Endothelial cell of umbilical vein (primary cell): ENCODE measurements around the gene BTNL9. TPM values are rescaled to one million over a fixed set of nuclear protein-coding genes. Genes with fewer than 3 reads are reported as not detected.

Experiments
- BruUV-seq: library from RNA; stranded (reverse); fragments of 400-500 nt; replicated peaks from 2 replicates; lab custom pipeline; 2021; lab: Mats Ljungman, UMichigan
- CTCF ChIA-PET: fragments of 300-600, 350-600 bp; sonication (Branson Sonifier 250); formaldehyde crosslinking; loops from one replicate; lab custom pipeline; 2021; ENCODE audit warnings: antibody characterized with exemption, inconsistent platforms; lab: Charles Lee
- POLR2A ChIA-PET: fragments of 300-600, 350-600 bp; sonication (Branson Sonifier 250); formaldehyde crosslinking; loops from one replicate; lab custom pipeline; 2021; ENCODE audit warnings: antibody characterized with exemption, inconsistent platforms; lab: Charles Lee
- DNase-seq: peaks from one replicate; pipeline ENCODE4 v3.0.0-alpha.2; 2011; ENCODE audit warnings: low read depth, low spot score
- FAIRE-seq: peaks from 2 replicates; lab custom pipeline; 2011; peaks lifted over from hg19 to GRCh38; lab: Jason Lieb, UNC
- H2AFZ ChIP-seq: 2 replicates; pipeline ENCODE4 v1.6.0; 2012; ENCODE audit warnings: low read depth, low read length, control low read depth, inconsistent platforms
- H3K27ac ChIP-seq: 2 replicates; pipeline ENCODE4 v1.5.1; 2011; ENCODE audit warnings: low read depth, mild to moderate bottlenecking, control low read depth, low read length, moderate library complexity; ENCODE audit not compliant: insufficient read depth
- H3K27me3 ChIP-seq, 2 experiments: 2 replicates each; pipeline versions ENCODE4 v1.6.0 to v1.6.1; 2011; ENCODE audit warnings: low read length in 2 of 2, mixed read lengths in 1 of 2; ENCODE audit not compliant: control insufficient read depth in 2 of 2, insufficient read depth in 2 of 2
- H3K36me3 ChIP-seq, 2 experiments: 2 replicates in 1 of 2; 3 replicates in 1 of 2; pipeline ENCODE4 v1.5.1; 2011; ENCODE audit warnings: low read length in 2 of 2, mild to moderate bottlenecking in 1 of 2, moderate library complexity in 1 of 2; ENCODE audit not compliant: control insufficient read depth in 2 of 2, insufficient read depth in 2 of 2; ENCODE audit errors: extremely low read depth in 1 of 2
- H3K4me1 ChIP-seq: 3 replicates; pipeline ENCODE4 v1.5.1; 2011; ENCODE audit warnings: mild to moderate bottlenecking, low read length; ENCODE audit not compliant: control insufficient read depth, insufficient read depth; ENCODE audit errors: extremely low read depth
- H3K4me2 ChIP-seq: 2 replicates; pipeline ENCODE4 v1.6.1; 2011; ENCODE audit warnings: low read length, control low read depth, mixed read lengths; ENCODE audit not compliant: insufficient read depth
- H3K4me3 ChIP-seq, 3 experiments: fragments of 200-600 bp in 1 of 3; sonication (generic), shearing (Covaris generic) in 1 of 3; replicated peaks in 1 of 3; 2 replicates each; pipeline ENCODE4 v1.5.1; 2011 to 2016; ENCODE audit warnings: control low read depth in 3 of 3, low read length in 3 of 3, mild to moderate bottlenecking in 2 of 3, inconsistent platforms in 1 of 3, low read depth in 1 of 3, moderate library complexity in 1 of 3; ENCODE audit not compliant: insufficient read depth in 1 of 3
- H3K79me2 ChIP-seq: 2 replicates; pipeline ENCODE4 v1.6.0; 2012; ENCODE audit warnings: low read length, inconsistent platforms; ENCODE audit not compliant: control insufficient read depth, insufficient read depth
- H3K9ac ChIP-seq: replicated peaks from 2 replicates; pipeline ENCODE3; 2011; ENCODE audit warnings: low read length, control low read depth; ENCODE audit not compliant: insufficient read depth; ENCODE audit errors: extremely low read depth
- H3K9me1 ChIP-seq: replicated peaks from 3 replicates; pipeline ENCODE4 v1.6.0; 2011; ENCODE audit warnings: mild to moderate bottlenecking, low read length; ENCODE audit not compliant: control insufficient read depth, insufficient read depth; ENCODE audit errors: extremely low read depth
- H3K9me3 ChIP-seq: replicated peaks from 2 replicates; pipeline ENCODE4 v1.5.1; 2012; ENCODE audit warnings: low read length, inconsistent platforms; ENCODE audit not compliant: control insufficient read depth, insufficient read depth
- H4K20me1 ChIP-seq: replicated peaks from 2 replicates; pipeline ENCODE3; 2011; ENCODE audit warnings: mild to moderate bottlenecking, low read length; ENCODE audit not compliant: control insufficient read depth, insufficient read depth; ENCODE audit errors: extremely low read depth
- EZH2 ChIP-seq: IDR thresholded peaks from 2 replicates; pipeline ENCODE4 v1.6.1; 2012; ENCODE audit warnings: borderline replicate concordance, low read depth, mild to moderate bottlenecking, moderate library complexity, low read length, inconsistent platforms; ENCODE audit not compliant: severe bottlenecking
- FOS ChIP-seq: IDR thresholded peaks from 2 replicates; pipeline ENCODE4 v1.6.1; 2011; ENCODE audit warnings: mild to moderate bottlenecking, low read length, moderate library complexity, borderline replicate concordance; ENCODE audit not compliant: insufficient read depth
- GATA2 ChIP-seq: IDR thresholded peaks from 2 replicates; pipeline ENCODE4 v1.7.0; 2011; ENCODE audit warnings: low read depth, mild to moderate bottlenecking, moderate library complexity, mixed read lengths, low read length; ENCODE audit not compliant: insufficient read length, insufficient read depth
- JUN ChIP-seq: IDR thresholded peaks from 2 replicates; pipeline ENCODE4 v1.6.1; 2011; ENCODE audit warnings: borderline replicate concordance, low read depth; ENCODE audit not compliant: insufficient read length, insufficient read depth
- MYC ChIP-seq: IDR thresholded peaks from one replicate; pipeline ENCODE4 v1.6.1; 2011; ENCODE audit warnings: mild to moderate bottlenecking, low read depth, low read length
- POLR2AphosphoS5 ChIP-seq: IDR thresholded peaks from 2 replicates; pipeline ENCODE4 v1.6.1; 2012; ENCODE audit warnings: low read depth, mild to moderate bottlenecking, control low read depth, low read length, moderate library complexity; ENCODE audit not compliant: insufficient read depth
- dilution Hi-C: fragments of 300-500 bp; cut with MboI; formaldehyde crosslinking; loops from one replicate; pipeline ENCODE4 v1.15.0; 2019; ENCODE audit warnings: low sequenced_read_pairs; ENCODE audit not compliant: extremely low pct_ligation_motif_present
- intact Hi-C: fragments of 100-400 bp; cut with micrococcal nuclease; formaldehyde crosslinking; loops from one replicate; pipeline ENCODE4 v1.10.0; 2022
- polyA plus RNA-seq, 4 experiments: library from polyadenylated mRNA; depleted of rRNA in 3 of 4; stranded (reverse) in 3 of 4; unstranded in 1 of 4; fragments of >200 nt; gene quantifications; 2 replicates each; pipeline versions ENCODE4 v1.2.1 to v1.2.3, GENCODE V29; 2011 to 2012; ENCODE audit warnings: missing spikeins in 1 of 4
- total RNA-seq: library from RNA; stranded (reverse); gene quantifications from 2 replicates; pipeline ENCODE4 v1.2.3, GENCODE V29; 2021
- TF ChIP-seq, protein P1 (sequence below): IDR thresholded peaks from 2 replicates; pipeline ENCODE4 v1.6.1; 2011; ENCODE audit not compliant: insufficient read depth, insufficient read length

BTNL9 gene
- total and polyA plus RNA-seq, 2 donors (not counting 3 experiments of a cell fraction or from before 2014, with no cell fraction given) = 0.13 to 0.33 TPM

DNA sequence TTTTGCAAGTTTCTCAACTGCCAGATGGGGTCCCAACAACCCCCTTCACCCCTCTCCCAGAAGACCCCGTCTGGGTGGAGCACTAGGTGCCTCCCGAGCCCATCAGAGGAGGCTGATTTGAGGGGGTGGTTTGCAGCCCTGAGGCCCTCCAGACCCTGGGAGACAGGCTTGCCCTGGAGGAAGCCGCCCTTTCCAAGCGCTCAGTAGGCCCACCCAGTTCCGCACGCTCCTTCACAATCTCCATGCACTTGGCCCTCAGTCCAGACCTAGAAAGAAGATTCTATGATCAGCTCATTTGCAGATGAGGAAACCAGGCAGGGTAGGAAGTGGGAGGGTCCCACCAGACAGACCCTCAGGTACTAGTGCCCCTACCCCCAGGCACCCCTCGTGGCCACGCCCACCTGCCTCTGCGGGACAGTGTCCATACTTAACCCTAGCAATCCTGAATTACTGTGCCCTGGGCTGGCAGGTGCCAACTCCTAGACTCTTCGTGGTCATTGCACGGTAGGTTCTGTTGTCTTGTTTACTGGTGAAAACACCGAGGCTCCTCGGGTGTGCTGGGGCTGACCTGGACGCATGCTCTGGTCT lies 68.6 kb downstream of the BTNL9 start:
- TF ChIP-seq MYC (no peak), JUN (no peak), GATA2 (no peak), POLR2AphosphoS5 (no peak), FOS (no peak), EZH2 (no peak)
- TF ChIP-seq, protein P1, sequence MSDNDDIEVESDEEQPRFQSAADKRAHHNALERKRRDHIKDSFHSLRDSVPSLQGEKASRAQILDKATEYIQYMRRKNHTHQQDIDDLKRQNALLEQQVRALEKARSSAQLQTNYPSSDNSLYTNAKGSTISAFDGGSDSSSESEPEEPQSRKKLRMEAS = no peak
- Histone ChIP-seq H3K9me3 (no peaks in the 10 kb centered on the region), H2AFZ (no peak overlapping the region), H3K27ac (no peak overlapping the region), H4K20me1 (no peaks in the 10 kb centered on the region), H3K9ac (no peak overlapping the region), H3K4me2 (no peak overlapping the region), H3K27me3 (peaks cover 6 to 10% of the 10 kb centered on the region in 2 experiments), H3K79me2 (no peaks in the 10 kb centered on the region), H3K36me3 (no peaks in the 10 kb centered on the region), H3K9me1 (no peaks in the 10 kb centered on the region), H3K4me3 (no peak overlapping the region), H3K4me1 (no peaks in the 10 kb centered on the region)
- DNase-seq (no peak), FAIRE-seq (no peak)
- intact Hi-C loops (no loop called here), dilution Hi-C loops (no loop called here)
- CTCF ChIA-PET = interaction anchor here (0.6 to 1.0 kb wide), 2 partner anchors 9 to 20 kb away, joined by 3 read pairs; no protein-coding TSS in a partner anchor
- no TSS peak for BruUV-seq
- POLR2A ChIA-PET = no interaction called here
